ENCODE data around the gene NEUROD4. TPM values are rescaled to one million over a fixed set of nuclear protein-coding genes. Genes with fewer than 3 reads are reported as not detected.

The NEUROD4 gene
- total and polyA plus RNA-seq, 10 of the 15 experiments (the other 5 are each of a cell fraction or from before 2014, with no cell fraction given): 0.06 TPM; not detected in 9

GRCh38 chr12:54993181-54993835, 26.5 kb upstream of the NEUROD4 start (continued):
- TF ChIP-seq, protein P1, sequence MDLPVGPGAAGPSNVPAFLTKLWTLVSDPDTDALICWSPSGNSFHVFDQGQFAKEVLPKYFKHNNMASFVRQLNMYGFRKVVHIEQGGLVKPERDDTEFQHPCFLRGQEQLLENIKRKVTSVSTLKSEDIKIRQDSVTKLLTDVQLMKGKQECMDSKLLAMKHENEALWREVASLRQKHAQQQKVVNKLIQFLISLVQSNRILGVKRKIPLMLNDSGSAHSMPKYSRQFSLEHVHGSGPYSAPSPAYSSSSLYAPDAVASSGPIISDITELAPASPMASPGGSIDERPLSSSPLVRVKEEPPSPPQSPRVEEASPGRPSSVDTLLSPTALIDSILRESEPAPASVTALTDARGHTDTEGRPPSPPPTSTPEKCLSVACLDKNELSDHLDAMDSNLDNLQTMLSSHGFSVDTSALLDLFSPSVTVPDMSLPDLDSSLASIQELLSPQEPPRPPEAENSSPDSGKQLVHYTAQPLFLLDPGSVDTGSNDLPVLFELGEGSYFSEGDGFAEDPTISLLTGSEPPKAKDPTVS (IDR thresholded peaks at IDR 0.05; ENCODE audit: low read depth, low read length): no peak
- TF ChIP-seq POLR2AphosphoS2 (IDR thresholded peaks at IDR 0.05; ENCODE audit: low read depth, low read length) (no peak), MEF2A (IDR thresholded peaks at IDR 0.05; ENCODE audit: insufficient read depth, low read depth, low read length) (no peak), ZBTB40 (IDR thresholded peaks at IDR 0.05; ENCODE audit: borderline replicate concordance) (no peak), IRF4 (IDR thresholded peaks at IDR 0.05; ENCODE audit: low read depth, low read length) (0 out of 2 replicates have a peak, but pooled peaks have one; percentile 10), NRF1 (conservative IDR thresholded peaks at IDR 0.05; ENCODE audit: low read depth, low read length) (no peak), IKZF2 (IDR thresholded peaks at IDR 0.05) (no peak), NFXL1 (IDR thresholded peaks at IDR 0.05; ENCODE audit: borderline replicate concordance) (no peak), SUZ12 (IDR thresholded peaks at IDR 0.05; ENCODE audit: unreplicated experiment) (no peak), EED (IDR thresholded peaks at IDR 0.05; ENCODE audit: low read depth) (no peak), POLR2AphosphoS5 (IDR thresholded peaks at IDR 0.05; ENCODE audit: low read length) (no peak), PRDM15 (CRISPR knock-in tag; IDR thresholded peaks at IDR 0.05) (no peak), CHD2 (IDR thresholded peaks at IDR 0.05; ENCODE audit: borderline replicate concordance, low read depth, low read length) (no peak), SMARCA5 (IDR thresholded peaks at IDR 0.05) (no peak), NFIC (IDR thresholded peaks at IDR 0.05; ENCODE audit: low read depth, low read length) (no peak), BACH1 (IDR thresholded peaks at IDR 0.05; ENCODE audit: borderline replicate concordance) (no peak), RAD21 (IDR thresholded peaks at IDR 0.05; ENCODE audit: insufficient read depth, low read depth, low read length) (peak; percentile 95)
- TF ChIP-seq, protein P2, sequence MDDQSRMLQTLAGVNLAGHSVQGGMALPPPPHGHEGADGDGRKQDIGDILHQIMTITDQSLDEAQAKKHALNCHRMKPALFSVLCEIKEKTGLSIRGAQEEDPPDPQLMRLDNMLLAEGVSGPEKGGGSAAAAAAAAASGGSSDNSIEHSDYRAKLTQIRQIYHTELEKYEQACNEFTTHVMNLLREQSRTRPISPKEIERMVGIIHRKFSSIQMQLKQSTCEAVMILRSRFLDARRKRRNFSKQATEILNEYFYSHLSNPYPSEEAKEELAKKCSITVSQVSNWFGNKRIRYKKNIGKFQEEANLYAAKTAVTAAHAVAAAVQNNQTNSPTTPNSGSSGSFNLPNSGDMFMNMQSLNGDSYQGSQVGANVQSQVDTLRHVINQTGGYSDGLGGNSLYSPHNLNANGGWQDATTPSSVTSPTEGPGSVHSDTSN (IDR thresholded peaks at IDR 0.05; ENCODE audit: insufficient replicate concordance, low read depth, low read length): no peak
- TF ChIP-seq, protein P3, sequence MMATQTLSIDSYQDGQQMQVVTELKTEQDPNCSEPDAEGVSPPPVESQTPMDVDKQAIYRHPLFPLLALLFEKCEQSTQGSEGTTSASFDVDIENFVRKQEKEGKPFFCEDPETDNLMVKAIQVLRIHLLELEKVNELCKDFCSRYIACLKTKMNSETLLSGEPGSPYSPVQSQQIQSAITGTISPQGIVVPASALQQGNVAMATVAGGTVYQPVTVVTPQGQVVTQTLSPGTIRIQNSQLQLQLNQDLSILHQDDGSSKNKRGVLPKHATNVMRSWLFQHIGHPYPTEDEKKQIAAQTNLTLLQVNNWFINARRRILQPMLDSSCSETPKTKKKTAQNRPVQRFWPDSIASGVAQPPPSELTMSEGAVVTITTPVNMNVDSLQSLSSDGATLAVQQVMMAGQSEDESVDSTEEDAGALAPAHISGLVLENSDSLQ (IDR thresholded peaks at IDR 0.05): no peak

All from GM12878 (cell line).